ENCODE results near the gene QSOX2. TPM values are rescaled to one million over a fixed set of nuclear protein-coding genes. Genes with fewer than 3 reads are reported as not detected.

The QSOX2 gene
- total RNA-seq, 1 experiment from 2014 or later: 9.9 TPM

GRCh38 chr9:136279471-136279870 is 33.9 kb upstream of the QSOX2 start:
- peaks cover 5% of the 10 kb centered on the region; the same call in 1 of the 2 replicates for H3K4me1 ChIP-seq (ENCODE audit: insufficient read depth, low read length)
- ChIA-PET POLR2A (ENCODE audit: unreplicated experiment) (no interaction called here), CTCF (no interaction called here)
- no peaks in the 10 kb centered on the region for H3K36me3 ChIP-seq (ENCODE audit: low read depth, low read length)
- H3K27me3 ChIP-seq (ENCODE audit: low read length): no peaks in the 10 kb centered on the region
- H3K4me2 ChIP-seq (ENCODE audit: low read length): no peak overlapping the region
- no peaks in the 10 kb centered on the region for H3K9me2 ChIP-seq (replicated peaks; ENCODE audit: low read length)
- intact Hi-C loops (cut with micrococcal nuclease): no loop called here
- H2AFZ ChIP-seq (ENCODE audit: low read length): no peak overlapping the region
- no peak overlapping the region for H3K27ac ChIP-seq (ENCODE audit: low read length)
- no peaks in the 10 kb centered on the region for H3F3A ChIP-seq (ENCODE audit: low read length, unreplicated experiment)
- BruUV-seq (replicated peaks): no TSS peak
- no peak overlapping the region for H3K4me3 ChIP-seq (ENCODE audit: low read length)
- H3K9me3 ChIP-seq (ENCODE audit: low read length): no peaks in the 10 kb centered on the region
- no peaks in the 10 kb centered on the region for H3K79me2 ChIP-seq (ENCODE audit: low read length)
- TF ChIP-seq EZH2phosphoT487 (IDR thresholded peaks at IDR 0.05; ENCODE audit: borderline replicate concordance, low read length) (no peak), EZH2 (IDR thresholded peaks at IDR 0.05; ENCODE audit: low read length, unreplicated experiment) (no peak)
- TF ChIP-seq, protein P1, sequence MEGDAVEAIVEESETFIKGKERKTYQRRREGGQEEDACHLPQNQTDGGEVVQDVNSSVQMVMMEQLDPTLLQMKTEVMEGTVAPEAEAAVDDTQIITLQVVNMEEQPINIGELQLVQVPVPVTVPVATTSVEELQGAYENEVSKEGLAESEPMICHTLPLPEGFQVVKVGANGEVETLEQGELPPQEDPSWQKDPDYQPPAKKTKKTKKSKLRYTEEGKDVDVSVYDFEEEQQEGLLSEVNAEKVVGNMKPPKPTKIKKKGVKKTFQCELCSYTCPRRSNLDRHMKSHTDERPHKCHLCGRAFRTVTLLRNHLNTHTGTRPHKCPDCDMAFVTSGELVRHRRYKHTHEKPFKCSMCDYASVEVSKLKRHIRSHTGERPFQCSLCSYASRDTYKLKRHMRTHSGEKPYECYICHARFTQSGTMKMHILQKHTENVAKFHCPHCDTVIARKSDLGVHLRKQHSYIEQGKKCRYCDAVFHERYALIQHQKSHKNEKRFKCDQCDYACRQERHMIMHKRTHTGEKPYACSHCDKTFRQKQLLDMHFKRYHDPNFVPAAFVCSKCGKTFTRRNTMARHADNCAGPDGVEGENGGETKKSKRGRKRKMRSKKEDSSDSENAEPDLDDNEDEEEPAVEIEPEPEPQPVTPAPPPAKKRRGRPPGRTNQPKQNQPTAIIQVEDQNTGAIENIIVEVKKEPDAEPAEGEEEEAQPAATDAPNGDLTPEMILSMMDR (conservative IDR thresholded peaks at IDR 0.05; ENCODE audit: low read depth, low read length): no peak
- ATAC-seq: no peak
- H4K20me1 ChIP-seq (ENCODE audit: low read length): no peaks in the 10 kb centered on the region
- DNase-seq: no peak
- no peak overlapping the region for H3K9ac ChIP-seq (ENCODE audit: low read length)

GRCh38 chr9:136278894-136279293 is 33.3 kb upstream of the QSOX2 start:
- no TSS peak for BruUV-seq (replicated peaks)
- Histone ChIP-seq H3K36me3 (ENCODE audit: low read depth, low read length) (no peaks in the 10 kb centered on the region), H3K9me3 (ENCODE audit: low read length) (no peaks in the 10 kb centered on the region), H3K27ac (ENCODE audit: low read length) (no peak overlapping the region), H3K79me2 (ENCODE audit: low read length) (no peaks in the 10 kb centered on the region), H3K9ac (ENCODE audit: low read length) (no peak overlapping the region), H3K4me1 (ENCODE audit: insufficient read depth, low read length) (peaks cover 5% of the 10 kb centered on the region; the same call in 1 of the 2 replicates), H4K20me1 (ENCODE audit: low read length) (no peaks in the 10 kb centered on the region), H3F3A (ENCODE audit: low read length, unreplicated experiment) (no peaks in the 10 kb centered on the region), H3K9me2 (replicated peaks; ENCODE audit: low read length) (no peaks in the 10 kb centered on the region), H2AFZ (ENCODE audit: low read length) (no peak overlapping the region), H3K4me2 (ENCODE audit: low read length) (no peak overlapping the region), H3K27me3 (ENCODE audit: low read length) (no peaks in the 10 kb centered on the region), H3K4me3 (ENCODE audit: low read length) (no peak overlapping the region)
- TF ChIP-seq EZH2 (IDR thresholded peaks at IDR 0.05; ENCODE audit: low read length, unreplicated experiment): no peak
- TF ChIP-seq EZH2phosphoT487 (IDR thresholded peaks at IDR 0.05; ENCODE audit: borderline replicate concordance, low read length): no peak
- TF ChIP-seq, protein P1 (conservative IDR thresholded peaks at IDR 0.05; ENCODE audit: low read depth, low read length): no peak
- POLR2A ChIA-PET (ENCODE audit: unreplicated experiment): no interaction called here
- DNase-seq: no peak
- intact Hi-C loops (cut with micrococcal nuclease): no loop called here
- CTCF ChIA-PET: no interaction called here
- ATAC-seq: no peak

- no peak overlapping the region for H3K9ac ChIP-seq (ENCODE audit: low read length)
- no peak for DNase-seq
- H3K79me2 ChIP-seq (ENCODE audit: low read length): no peaks in the 10 kb centered on the region
- intact Hi-C loops (cut with micrococcal nuclease): no loop called here
- no TSS peak for BruUV-seq (replicated peaks)
- H3K4me3 ChIP-seq (ENCODE audit: low read length): no peak overlapping the region
- ChIA-PET CTCF (no interaction called here), POLR2A (ENCODE audit: unreplicated experiment) (no interaction called here)
- no peaks in the 10 kb centered on the region for H3F3A ChIP-seq (ENCODE audit: low read length, unreplicated experiment)
- H3K9me3 ChIP-seq (ENCODE audit: low read length): no peaks in the 10 kb centered on the region
- no peak for ATAC-seq
- H3K36me3 ChIP-seq (ENCODE audit: low read depth, low read length): no peaks in the 10 kb centered on the region
- H4K20me1 ChIP-seq (ENCODE audit: low read length): no peaks in the 10 kb centered on the region
- peaks cover 2% of the 10 kb centered on the region; the same call in 1 of the 2 replicates for H3K4me1 ChIP-seq (ENCODE audit: insufficient read depth, low read length)
- H2AFZ ChIP-seq (ENCODE audit: low read length): no peak overlapping the region
- H3K9me2 ChIP-seq (replicated peaks; ENCODE audit: low read length): no peaks in the 10 kb centered on the region
- no peak overlapping the region for H3K4me2 ChIP-seq (ENCODE audit: low read length)
- H3K27ac ChIP-seq (ENCODE audit: low read length): no peak overlapping the region
- TF ChIP-seq EZH2phosphoT487 (IDR thresholded peaks at IDR 0.05; ENCODE audit: borderline replicate concordance, low read length) (no peak), EZH2 (IDR thresholded peaks at IDR 0.05; ENCODE audit: low read length, unreplicated experiment) (no peak)
- TF ChIP-seq, protein P1 (conservative IDR thresholded peaks at IDR 0.05; ENCODE audit: low read depth, low read length): no peak
- no peaks in the 10 kb centered on the region for H3K27me3 ChIP-seq (ENCODE audit: low read length)
These were observed 32.6 kb upstream of the QSOX2 start for GRCh38 chr9:136278221-136278620.

Measured in PC-3 (cell line).